ENCODE results near the gene HNF1B.

DNA sequence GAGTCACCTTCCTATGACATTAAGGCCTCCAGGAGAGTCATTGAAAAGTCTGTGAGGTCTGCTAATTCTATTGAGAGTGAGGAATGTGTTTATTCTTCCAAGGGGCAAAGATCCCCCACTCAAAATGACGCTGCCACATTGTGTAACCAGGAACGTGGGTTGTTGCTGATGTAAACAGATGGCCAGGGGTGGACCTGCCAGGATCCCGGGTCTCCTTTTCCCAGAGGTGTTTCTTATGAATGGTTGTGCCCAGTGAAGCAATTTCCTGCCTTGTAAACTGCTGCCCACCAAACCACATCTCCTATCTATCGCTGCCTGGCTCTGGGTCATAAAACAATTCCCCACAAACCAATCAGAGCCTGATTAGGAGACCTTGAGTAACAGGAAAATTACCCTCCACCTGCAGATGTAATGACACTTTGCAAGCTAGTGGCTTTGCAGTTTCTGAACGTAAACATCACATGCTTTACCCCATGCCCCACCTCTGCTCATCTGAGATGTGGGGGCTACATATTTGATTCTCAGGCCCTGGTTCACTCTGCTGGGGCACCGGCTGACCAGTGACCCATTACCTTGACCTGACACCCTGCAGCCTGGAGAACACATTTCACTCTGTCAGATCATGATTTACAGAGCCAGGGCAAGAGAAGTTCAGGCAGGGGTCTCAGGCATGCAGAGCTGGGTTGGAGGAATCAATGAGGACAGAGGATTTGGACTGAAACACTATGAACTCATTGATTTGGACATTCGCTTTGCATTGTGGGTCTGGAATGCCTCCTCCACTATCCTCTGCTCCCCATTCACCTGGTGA lies 68.5 kb downstream of the HNF1B start:
- TF ChIP-seq POLR2AphosphoS5 (IDR thresholded peaks at IDR 0.05; ENCODE audit: low read depth, low read length) (no peak), TAF1 (IDR thresholded peaks at IDR 0.05; ENCODE audit: borderline replicate concordance, low read depth, low read length) (no peak)

Data from GM12892 (cell line).